22Rv1 (cell line): Measurements from ENCODE around the gene CEP43.

Experiments used
- H3K27ac ChIP-seq: fragments of 450-650 bp; 2 replicates; pipeline ENCODE4 v1.5.1; 2017
- CTCF ChIP-seq: fragments of 450-650 bp; IDR thresholded peaks from 2 replicates; pipeline ENCODE4 v1.5.1; 2017; ENCODE audit warnings: mild to moderate bottlenecking
- ZFX ChIP-seq: fragments of 450-650 bp; IDR thresholded peaks from 2 replicates; pipeline ENCODE4 v1.6.1; 2017; ENCODE audit warnings: antibody characterized with exemption, borderline replicate concordance

CEP43 gene

DNA sequence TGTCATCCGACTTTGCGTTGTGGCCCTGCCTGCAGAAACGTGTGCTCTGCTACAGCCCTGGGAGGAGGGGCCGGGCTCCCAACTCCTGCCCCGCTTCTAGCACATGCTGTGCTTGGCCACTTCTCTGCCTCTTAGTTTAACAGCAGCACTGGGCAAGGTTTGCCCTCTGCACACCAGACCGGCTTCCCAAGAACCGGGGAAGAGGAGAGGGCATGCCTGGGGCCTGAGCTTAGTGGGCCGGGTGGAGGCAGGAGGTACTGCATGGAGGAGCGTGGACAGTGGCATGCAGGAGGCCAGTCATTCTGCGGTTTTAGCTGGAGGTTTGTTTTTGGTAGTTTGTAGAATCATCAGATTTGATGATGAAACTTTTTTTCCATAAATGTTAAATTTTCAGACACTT, 45.5 kb downstream of the CEP43 start:
- no peak overlapping the region for H3K27ac ChIP-seq
- TF ChIP-seq ZFX (no peak), CTCF (no peak)

DNA sequence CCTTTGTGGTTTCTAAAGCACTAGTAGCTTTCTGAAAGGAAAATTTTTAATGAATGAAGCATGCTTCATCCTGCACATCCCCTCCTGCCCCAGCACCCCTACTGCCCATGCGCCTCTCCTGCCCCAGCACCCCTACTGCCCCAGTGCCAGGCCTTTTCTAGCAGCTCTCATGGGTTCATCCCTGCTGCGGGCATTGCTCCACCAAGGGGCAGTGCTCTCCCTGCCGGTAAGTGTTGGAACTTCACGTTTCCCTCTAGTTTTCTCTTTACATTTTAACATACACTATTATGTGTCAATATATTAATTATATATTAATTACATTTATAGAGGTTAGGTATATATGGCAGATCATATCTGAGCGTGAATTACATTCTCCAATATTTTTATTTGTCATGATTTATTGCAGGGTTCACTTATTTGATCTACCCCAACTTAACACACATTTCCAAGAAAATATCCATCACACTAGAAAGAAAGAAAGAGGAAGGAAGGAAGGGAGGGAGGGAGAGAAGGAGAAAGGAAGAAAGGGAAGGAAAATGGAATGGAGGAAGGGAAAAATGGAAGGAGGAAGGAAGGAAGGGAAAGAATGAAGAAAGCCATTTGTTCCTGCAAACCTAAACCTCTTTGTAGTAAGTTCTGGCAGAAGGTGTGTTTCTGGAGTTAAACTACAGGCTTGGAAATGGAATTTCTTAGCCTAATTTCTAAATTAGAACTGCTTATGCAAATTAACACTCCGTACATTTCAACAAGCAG, 46.8 kb downstream of the CEP43 start:
- TF ChIP-seq CTCF (peak; percentile 51), ZFX (no peak)
- H3K27ac ChIP-seq = no peak overlapping the region

DNA sequence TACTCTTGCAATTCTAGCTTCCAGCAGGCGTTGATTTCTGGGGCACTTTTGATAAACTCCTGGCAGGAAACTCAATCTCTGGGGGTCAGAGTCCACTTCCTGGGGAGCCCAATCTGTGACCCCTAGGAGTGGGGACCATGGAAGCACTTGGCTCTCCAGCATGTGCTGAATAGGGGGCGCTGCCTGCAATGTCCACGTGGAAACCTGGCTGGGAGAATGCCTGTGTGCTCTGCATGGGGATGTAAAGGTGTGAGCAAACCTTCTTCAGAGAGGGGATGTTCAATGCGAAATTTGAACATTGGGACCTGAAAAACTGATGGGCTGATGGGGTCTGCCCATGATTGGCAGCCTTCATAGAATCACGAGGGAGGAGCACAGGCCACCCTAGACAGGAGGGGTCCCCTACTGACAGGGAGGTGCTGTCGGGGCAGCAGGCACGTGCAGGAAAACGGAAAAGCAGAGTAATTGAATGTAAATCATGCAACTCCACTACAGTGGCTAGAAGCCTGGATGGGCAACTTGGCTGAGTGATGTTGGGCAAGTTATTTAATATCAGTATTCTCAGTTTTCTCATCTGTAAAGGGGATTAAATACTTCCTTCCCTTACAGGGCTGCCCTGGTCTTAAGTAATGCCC, 47.8 kb downstream of the CEP43 start:
- TF ChIP-seq CTCF (no peak), ZFX (no peak)
- H3K27ac ChIP-seq = no peak overlapping the region

DNA sequence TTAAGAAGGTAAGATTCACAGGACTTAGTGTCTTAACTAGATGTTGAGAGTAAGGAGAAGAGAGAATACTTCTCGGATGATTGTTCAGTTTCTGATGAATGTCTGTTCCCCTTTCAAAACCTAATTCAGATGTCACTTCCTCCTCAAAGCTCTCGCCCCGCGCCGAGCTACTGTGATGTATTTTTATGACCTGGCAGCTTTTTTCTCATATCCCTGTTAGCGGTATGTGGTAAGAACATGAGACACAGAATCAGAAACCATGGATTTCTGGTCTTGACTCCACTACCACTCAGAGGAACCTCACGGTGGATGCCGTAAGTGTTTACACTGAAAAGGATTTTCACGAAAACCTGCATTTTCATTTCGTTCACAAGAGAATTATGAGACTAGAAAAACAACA, 48.4 kb downstream of the CEP43 start:
- TF ChIP-seq CTCF (no peak), ZFX (no peak)
- H3K27ac ChIP-seq = no peak overlapping the region
